Activated naive CD8-positive, alpha-beta T cell treated with anti-CD3 and anti-CD28 coated beads for 36 hours (primary cell): ENCODE data around the gene TUBB1. TPM values are rescaled to one million over a fixed set of nuclear protein-coding genes. Genes with fewer than 3 reads are reported as not detected.

ENCODE experiments used
- DNase-seq: peaks from one replicate; pipeline ENCODE4 v3.0.0; 2021
- H3K27ac Mint-ChIP-seq: one replicate; pipeline ENCODE4 v1.8.0; 2022; ENCODE audit warnings: mild to moderate bottlenecking, moderate library complexity, mixed read lengths
- H3K27me3 Mint-ChIP-seq: one replicate; pipeline ENCODE4 v1.8.0; 2022; ENCODE audit warnings: mild to moderate bottlenecking, mixed read lengths
- H3K36me3 Mint-ChIP-seq: one replicate; pipeline ENCODE4 v1.8.0; 2021; ENCODE audit warnings: mild to moderate bottlenecking, mixed read lengths
- H3K4me1 Mint-ChIP-seq: one replicate; pipeline ENCODE4 v1.8.0; 2021; ENCODE audit warnings: mixed read lengths
- H3K4me3 Mint-ChIP-seq: one replicate; pipeline ENCODE4 v1.8.0; 2022; ENCODE audit warnings: mild to moderate bottlenecking, moderate library complexity, mixed read lengths
- H3K9me3 Mint-ChIP-seq: one replicate; pipeline ENCODE4 v1.8.0; 2022; ENCODE audit warnings: mixed read lengths
- total RNA-seq, 2 experiments: library from RNA; stranded (reverse); gene quantifications; one replicate each; pipeline ENCODE4 v1.2.3, GENCODE V29; 2021

Gene TUBB1
- total RNA-seq, 2 experiments from 2014 or later, result not detected

DNA sequence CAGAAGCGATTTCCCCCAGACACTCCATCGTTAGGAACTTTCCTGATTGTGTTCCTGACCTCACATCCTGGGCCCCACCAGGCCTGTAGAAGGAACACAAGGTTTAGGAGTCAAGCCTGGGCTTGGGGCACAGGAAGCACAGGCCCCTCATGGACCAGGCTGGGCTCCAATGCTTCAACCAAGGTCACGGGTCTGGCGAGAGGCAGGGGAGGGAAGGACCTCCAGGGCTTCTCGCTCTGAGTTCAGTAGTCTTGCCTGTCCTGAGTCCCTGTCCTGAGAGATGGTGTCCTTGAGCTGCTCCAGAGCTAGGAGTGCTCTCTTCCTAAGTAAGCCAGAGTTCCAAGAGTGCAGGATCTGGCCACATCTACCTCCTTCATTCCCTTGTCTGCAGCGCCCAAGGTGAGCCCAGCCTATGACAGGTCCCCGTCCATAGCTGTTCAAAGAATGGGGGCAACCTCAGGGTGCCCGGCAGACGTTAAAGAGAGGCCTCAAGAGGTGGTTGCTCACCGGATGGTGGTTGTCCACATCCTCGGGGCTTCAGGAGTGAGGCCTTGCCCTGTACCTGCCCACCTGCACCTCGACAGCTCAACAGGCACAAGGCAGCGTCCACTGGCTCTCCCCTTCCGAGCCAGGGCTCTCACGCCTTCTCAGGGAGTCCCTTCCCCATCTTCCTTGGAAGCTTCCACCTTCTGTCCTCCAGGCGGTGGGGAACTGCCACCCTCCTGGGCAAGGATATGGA is 1.6 kb upstream of the TUBB1 start:
- no peak for DNase-seq
- no peaks in the 10 kb centered on the region for H3K27me3 Mint-ChIP-seq
- H3K4me3 Mint-ChIP-seq, result no peak overlapping the region
- H3K27ac Mint-ChIP-seq, result no peak overlapping the region
- H3K36me3 Mint-ChIP-seq, result peaks cover 5% of the 10 kb centered on the region
- H3K4me1 Mint-ChIP-seq, result peaks cover 30% of the 10 kb centered on the region
- no peaks in the 10 kb centered on the region for H3K9me3 Mint-ChIP-seq

GRCh38 chr20:59018817-59019216 is 412 bp upstream of the TUBB1 start:
- peaks cover 6% of the 10 kb centered on the region for H3K36me3 Mint-ChIP-seq
- H3K9me3 Mint-ChIP-seq, result no peaks in the 10 kb centered on the region
- H3K4me3 Mint-ChIP-seq, result no peak overlapping the region
- no peaks in the 10 kb centered on the region for H3K27me3 Mint-ChIP-seq
- no peak for DNase-seq
- peaks cover 29% of the 10 kb centered on the region for H3K4me1 Mint-ChIP-seq
- H3K27ac Mint-ChIP-seq, result peak overlapping the region; percentile 38

DNA sequence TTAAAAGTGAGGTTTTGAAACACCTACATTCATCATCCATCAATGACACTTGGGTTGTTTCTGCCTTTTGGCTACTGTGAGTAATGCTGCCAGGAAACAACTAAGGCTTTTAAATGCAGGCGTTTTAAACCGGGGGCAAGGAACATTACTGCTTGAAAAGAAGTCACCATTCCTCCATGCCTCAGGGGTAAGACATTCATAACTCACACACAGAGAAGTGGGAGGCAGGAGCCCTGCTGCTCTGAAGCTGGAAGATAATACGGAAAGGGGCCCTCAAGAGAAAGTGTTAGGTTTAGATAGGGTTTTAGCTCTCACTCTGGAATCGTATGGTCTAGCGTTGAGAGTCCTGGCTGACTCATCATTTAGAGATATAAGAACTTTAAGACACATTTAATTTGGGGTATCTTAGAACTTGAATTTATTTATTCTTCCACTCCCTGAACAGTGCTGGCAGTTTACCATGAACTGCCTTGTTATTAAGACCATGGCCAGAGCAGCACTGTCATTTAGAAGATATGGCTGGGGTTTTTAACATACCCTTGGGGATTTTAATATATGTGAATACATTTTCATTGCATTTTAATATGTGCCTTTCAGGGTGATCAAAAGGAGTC is 1.8 kb downstream of the TUBB1 start:
- Mint-ChIP-seq H3K27me3 (no peaks in the 10 kb centered on the region), H3K4me3 (no peak overlapping the region), H3K9me3 (no peaks in the 10 kb centered on the region), H3K36me3 (peaks cover 10% of the 10 kb centered on the region), H3K4me1 (peaks cover 21% of the 10 kb centered on the region), H3K27ac (no peak overlapping the region)
- no peak for DNase-seq

- no peak for DNase-seq
- peaks cover 22% of the 10 kb centered on the region for H3K36me3 Mint-ChIP-seq
- no peaks in the 10 kb centered on the region for H3K9me3 Mint-ChIP-seq
- H3K4me3 Mint-ChIP-seq, result no peak overlapping the region
- H3K4me1 Mint-ChIP-seq, result peaks cover 21% of the 10 kb centered on the region
- H3K27me3 Mint-ChIP-seq, result no peaks in the 10 kb centered on the region
- H3K27ac Mint-ChIP-seq, result no peak overlapping the region
These were observed 3.5 kb downstream of the TUBB1 start for GRCh38 chr20:59022754-59023153.

- Mint-ChIP-seq H3K27me3 (no peaks in the 10 kb centered on the region), H3K4me3 (no peak overlapping the region), H3K9me3 (no peaks in the 10 kb centered on the region), H3K27ac (no peak overlapping the region), H3K4me1 (peaks cover 29% of the 10 kb centered on the region), H3K36me3 (peaks cover 28% of the 10 kb centered on the region)
- DNase-seq, result no peak
These were observed 4.4 kb downstream of the TUBB1 start for GRCh38 chr20:59023616-59024015.

DNA sequence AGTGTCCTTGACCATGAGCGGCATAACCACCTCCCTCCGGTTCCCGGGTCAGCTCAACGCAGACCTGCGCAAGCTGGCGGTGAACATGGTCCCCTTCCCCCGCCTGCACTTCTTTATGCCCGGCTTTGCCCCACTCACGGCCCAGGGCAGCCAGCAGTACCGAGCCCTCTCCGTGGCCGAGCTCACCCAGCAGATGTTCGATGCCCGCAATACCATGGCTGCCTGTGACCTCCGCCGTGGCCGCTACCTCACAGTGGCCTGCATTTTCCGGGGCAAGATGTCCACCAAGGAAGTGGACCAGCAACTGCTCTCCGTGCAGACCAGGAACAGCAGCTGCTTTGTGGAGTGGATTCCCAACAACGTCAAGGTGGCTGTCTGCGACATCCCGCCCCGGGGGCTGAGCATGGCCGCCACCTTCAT is 4.9 kb downstream of the TUBB1 start:
- H3K4me3 Mint-ChIP-seq, result no peak overlapping the region
- DNase-seq, result no peak
- H3K27me3 Mint-ChIP-seq, result no peaks in the 10 kb centered on the region
- no peak overlapping the region for H3K27ac Mint-ChIP-seq
- peaks cover 34% of the 10 kb centered on the region for H3K4me1 Mint-ChIP-seq
- peaks cover 33% of the 10 kb centered on the region for H3K36me3 Mint-ChIP-seq
- H3K9me3 Mint-ChIP-seq, result no peaks in the 10 kb centered on the region

DNA sequence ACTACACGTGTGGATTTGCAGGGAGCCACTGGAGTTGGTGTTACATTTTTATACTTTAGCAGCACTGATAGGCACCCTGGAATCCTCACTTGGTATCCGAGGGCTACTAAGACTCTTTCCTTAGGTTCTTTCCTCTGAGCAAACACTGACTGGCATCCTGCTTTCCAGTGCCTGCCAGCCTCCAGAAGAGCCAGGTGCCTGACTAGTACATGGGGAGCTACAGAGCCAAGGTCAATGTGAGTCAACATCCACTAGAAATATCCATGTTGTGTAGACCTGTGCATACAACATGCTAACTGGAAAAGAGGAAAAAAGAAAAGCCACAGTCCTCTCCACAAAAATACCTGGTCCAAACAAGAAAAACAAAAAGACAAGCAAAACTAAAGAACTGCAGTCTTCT is 5.9 kb downstream of the TUBB1 start:
- H3K27ac Mint-ChIP-seq, result no peak overlapping the region
- peaks cover 40% of the 10 kb centered on the region for H3K36me3 Mint-ChIP-seq
- no peak for DNase-seq
- no peak overlapping the region for H3K4me3 Mint-ChIP-seq
- H3K4me1 Mint-ChIP-seq, result peaks cover 43% of the 10 kb centered on the region
- no peaks in the 10 kb centered on the region for H3K27me3 Mint-ChIP-seq
- H3K9me3 Mint-ChIP-seq, result no peaks in the 10 kb centered on the region

DNA sequence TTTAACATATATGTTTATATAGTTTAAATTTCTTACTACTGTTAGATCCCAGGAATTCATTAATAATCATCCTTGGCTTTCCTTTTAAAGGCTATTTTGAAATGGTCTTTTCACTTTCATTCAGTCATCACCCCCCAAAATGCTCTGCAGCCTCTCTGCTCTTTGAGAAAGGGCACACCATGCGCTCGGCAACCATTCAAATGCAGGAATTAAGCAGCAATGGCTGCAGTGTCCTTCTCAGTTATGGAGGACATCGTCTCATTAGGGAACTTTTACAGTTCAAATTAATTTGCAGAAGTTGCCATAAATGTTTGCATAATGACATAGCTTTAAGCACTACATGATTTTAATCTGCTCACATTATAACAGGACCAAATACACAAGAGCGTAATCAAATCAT is 6.3 kb downstream of the TUBB1 start:
- no peaks in the 10 kb centered on the region for H3K9me3 Mint-ChIP-seq
- peaks cover 47% of the 10 kb centered on the region for H3K4me1 Mint-ChIP-seq
- peaks cover 44% of the 10 kb centered on the region for H3K36me3 Mint-ChIP-seq
- H3K4me3 Mint-ChIP-seq, result no peak overlapping the region
- no peaks in the 10 kb centered on the region for H3K27me3 Mint-ChIP-seq
- no peak for DNase-seq
- peak overlapping the region; percentile 39 for H3K27ac Mint-ChIP-seq

GRCh38 chr20:59026904-59027740 is 7.9 kb downstream of the TUBB1 start:
- DNase-seq, result no peak
- no peaks in the 10 kb centered on the region for H3K9me3 Mint-ChIP-seq
- peaks cover 57% of the 10 kb centered on the region for H3K36me3 Mint-ChIP-seq
- peak overlapping the region; percentile 12 for H3K27ac Mint-ChIP-seq
- H3K27me3 Mint-ChIP-seq, result no peaks in the 10 kb centered on the region
- H3K4me3 Mint-ChIP-seq, result no peak overlapping the region
- peaks cover 50% of the 10 kb centered on the region for H3K4me1 Mint-ChIP-seq

DNA sequence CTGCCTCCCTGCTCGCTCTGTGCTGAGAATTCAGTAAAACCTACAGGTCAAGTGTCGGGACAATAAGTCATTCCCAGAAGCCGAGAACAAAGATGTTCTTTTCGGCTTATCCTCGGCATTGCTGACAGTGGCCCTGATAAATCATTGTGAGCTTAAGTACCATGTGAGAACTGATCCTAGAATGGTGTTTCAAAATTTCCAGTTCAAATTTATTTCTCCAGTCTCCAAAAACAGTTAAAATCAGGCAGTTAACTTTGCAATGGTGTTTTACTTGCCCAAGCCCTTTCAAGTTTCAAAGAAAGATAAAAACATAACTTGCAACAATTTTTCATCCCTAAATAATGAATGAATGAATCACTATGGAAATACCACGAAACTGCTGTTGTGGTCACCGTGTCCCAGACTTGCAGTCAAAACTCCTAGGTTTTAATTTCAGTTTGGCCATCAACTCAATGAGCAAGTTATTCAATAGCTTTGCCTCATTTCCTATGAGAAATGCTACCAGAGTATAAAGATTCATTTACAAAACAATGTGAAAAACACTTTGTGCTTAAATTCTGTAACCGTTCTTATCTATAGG is 8.6 kb downstream of the TUBB1 start:
- H3K4me1 Mint-ChIP-seq, result peaks cover 51% of the 10 kb centered on the region
- H3K27me3 Mint-ChIP-seq, result no peaks in the 10 kb centered on the region
- H3K36me3 Mint-ChIP-seq, result peaks cover 55% of the 10 kb centered on the region
- DNase-seq, result no peak
- no peak overlapping the region for H3K4me3 Mint-ChIP-seq
- no peaks in the 10 kb centered on the region for H3K9me3 Mint-ChIP-seq
- H3K27ac Mint-ChIP-seq, result no peak overlapping the region

GRCh38 chr20:59028812-59029211 is 9.6 kb downstream of the TUBB1 start:
- H3K36me3 Mint-ChIP-seq, result peaks cover 56% of the 10 kb centered on the region
- H3K4me1 Mint-ChIP-seq, result peaks cover 56% of the 10 kb centered on the region

DNA sequence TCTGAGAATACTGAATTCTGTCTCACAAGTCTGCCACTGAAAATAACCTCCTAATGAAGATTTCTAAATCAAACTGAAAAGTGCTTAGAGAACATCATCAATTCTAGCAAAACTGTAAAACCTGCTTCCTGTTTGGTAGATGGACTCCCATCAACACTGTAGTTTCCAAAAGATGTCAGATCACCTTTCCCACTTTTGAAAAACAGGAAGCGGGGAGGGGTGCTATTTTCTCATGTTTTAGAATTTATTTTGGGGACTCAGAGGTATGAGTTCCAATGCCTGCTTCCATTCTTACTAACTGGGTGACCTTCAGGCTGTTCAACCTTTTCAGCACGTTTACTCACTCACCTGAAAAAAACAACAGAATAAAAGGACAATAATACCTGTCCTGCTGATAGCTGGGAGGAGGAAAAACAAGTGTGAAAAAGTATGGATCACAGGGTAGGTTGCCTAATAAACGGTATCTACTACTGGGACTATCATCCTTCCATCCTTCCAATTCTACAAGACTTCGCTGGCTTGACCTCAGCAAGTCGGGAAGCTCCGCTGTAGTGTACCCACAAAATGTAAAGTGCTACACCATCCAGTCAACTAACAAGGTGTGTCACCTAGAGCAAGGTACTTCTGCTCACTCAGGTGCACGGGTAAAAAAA is 11.8 kb downstream of the TUBB1 start:
- H3K4me3 Mint-ChIP-seq, result peak overlapping the region; percentile 93
- H3K36me3 Mint-ChIP-seq, result peaks cover 62% of the 10 kb centered on the region
- no peaks in the 10 kb centered on the region for H3K27me3 Mint-ChIP-seq
- H3K27ac Mint-ChIP-seq, result peak overlapping the region; percentile 95
- no peaks in the 10 kb centered on the region for H3K9me3 Mint-ChIP-seq
- peaks cover 63% of the 10 kb centered on the region for H3K4me1 Mint-ChIP-seq
- no peak for DNase-seq

More at GRCh38 chr20:59028812-59029211, 9.6 kb downstream of the TUBB1 start:
- Mint-ChIP-seq H3K4me3 (peak overlapping the region; percentile 60), H3K27me3 (no peaks in the 10 kb centered on the region), H3K27ac (peak overlapping the region; percentile 56), H3K9me3 (no peaks in the 10 kb centered on the region)
- no peak for DNase-seq

- Mint-ChIP-seq H3K9me3 (no peaks in the 10 kb centered on the region), H3K27me3 (no peaks in the 10 kb centered on the region), H3K4me1 (peaks cover 61% of the 10 kb centered on the region), H3K27ac (peak overlapping the region; percentile 95), H3K4me3 (peak overlapping the region; percentile 93), H3K36me3 (peaks cover 62% of the 10 kb centered on the region)
- no peak for DNase-seq
These were observed 12.4 kb downstream of the TUBB1 start for GRCh38 chr20:59031564-59032022.

GRCh38 chr20:59032023-59032712 is 12.9 kb downstream of the TUBB1 start, which contains the start of gene ATP5F1E:
Gene ATP5F1E (minus strand): TSS chr20:59032335. CDS start chr20:59032251, 84 bp downstream.
- H3K27ac Mint-ChIP-seq, result peak within 1 kb of the TSS; percentile 97
- peaks cover 62% of the 10 kb centered on the region for H3K36me3 Mint-ChIP-seq

More at GRCh38 chr20:59032023-59032712, 12.9 kb downstream of the TUBB1 start, which contains the start of gene ATP5F1E:
- Mint-ChIP-seq H3K9me3 (no peaks in the 10 kb centered on the region), H3K4me1 (peaks cover 61% of the 10 kb centered on the region), H3K4me3 (peak within 1 kb of the TSS; percentile 95), H3K27me3 (no peaks in the 10 kb centered on the region)
- DNase-seq, result peak; percentile 100
